H9 (cell line): Measurements from ENCODE around the gene C11orf21. TPM values are rescaled to one million over a fixed set of nuclear protein-coding genes. Genes with fewer than 3 reads are reported as not detected.

Experiments
- DNase-seq: peaks from one replicate; pipeline ENCODE4 v3.0.0-alpha.2; 2017
- H2AFZ ChIP-seq: one replicate; pipeline ENCODE4 v1.6.1; 2013; ENCODE audit warnings: mild to moderate bottlenecking, low read length, control low read depth, moderate library complexity
- H2AK5ac ChIP-seq: 2 replicates; pipeline ENCODE4 v1.6.1; 2013; ENCODE audit warnings: low read length, control low read depth, mixed read lengths; ENCODE audit not compliant: insufficient read length
- H2BK120ac ChIP-seq: one replicate; pipeline ENCODE4 v1.6.1; 2013; ENCODE audit warnings: low read depth, mild to moderate bottlenecking, low read length, control low read depth, inconsistent platforms; ENCODE audit not compliant: poor library complexity, severe bottlenecking
- H2BK12ac ChIP-seq: 2 replicates; pipeline ENCODE4 v1.6.1; 2013; ENCODE audit warnings: low read length, control low read depth, mixed read lengths, low read depth; ENCODE audit not compliant: insufficient read length
- H2BK15ac ChIP-seq: 2 replicates; pipeline ENCODE4 v1.6.1; 2013; ENCODE audit warnings: low read depth, low read length, control low read depth
- H2BK20ac ChIP-seq: one replicate; pipeline ENCODE4 v1.6.1; 2013; ENCODE audit warnings: low read depth, mild to moderate bottlenecking, low read length, control low read depth, inconsistent platforms; ENCODE audit not compliant: poor library complexity, severe bottlenecking
- H2BK5ac ChIP-seq: 2 replicates; pipeline ENCODE4 v1.6.1; 2013; ENCODE audit warnings: low read length, control low read depth, mixed read lengths; ENCODE audit not compliant: insufficient read length
- H3K14ac ChIP-seq: 2 replicates; pipeline ENCODE4 v1.6.1; 2013; ENCODE audit warnings: low read length, control low read depth; ENCODE audit not compliant: insufficient read depth
- H3K18ac ChIP-seq: 2 replicates; pipeline ENCODE4 v1.6.1; 2013; ENCODE audit warnings: low read depth, mild to moderate bottlenecking, mixed read lengths, low read length, control low read depth; ENCODE audit not compliant: insufficient read length
- H3K23ac ChIP-seq: 2 replicates; pipeline ENCODE4 v1.6.1; 2013; ENCODE audit warnings: low read length, control low read depth, mixed read lengths, low read depth; ENCODE audit not compliant: insufficient read length
- H3K23me2 ChIP-seq: 2 replicates; pipeline ENCODE4 v1.6.1; 2013; ENCODE audit warnings: low read depth, mild to moderate bottlenecking, mixed read lengths, low read length, control low read depth; ENCODE audit not compliant: insufficient read length, poor library complexity, severe bottlenecking
- H3K27ac ChIP-seq: 2 replicates; pipeline ENCODE4 v1.5.1; 2013; ENCODE audit warnings: low read length, control low read depth, mixed read lengths, low read depth; ENCODE audit not compliant: insufficient read length
- H3K27me3 ChIP-seq: 2 replicates; pipeline ENCODE4 v1.6.1; 2013; ENCODE audit warnings: low read length, control low read depth, inconsistent platforms; ENCODE audit not compliant: insufficient read depth
- H3K4ac ChIP-seq: 2 replicates; pipeline ENCODE4 v1.6.1; 2013; ENCODE audit warnings: low read depth, mild to moderate bottlenecking, control low read depth, inconsistent platforms, low read length, moderate library complexity
- H3K4me1 ChIP-seq: 2 replicates; pipeline ENCODE4 v1.6.1; 2013; ENCODE audit warnings: low read length, control low read depth, inconsistent platforms; ENCODE audit not compliant: insufficient read depth
- H3K4me2 ChIP-seq: 2 replicates; pipeline ENCODE4 v1.6.1; 2013; ENCODE audit warnings: low read length, control low read depth, mixed read lengths; ENCODE audit not compliant: insufficient read length, insufficient read depth
- H3K56ac ChIP-seq: 2 replicates; pipeline ENCODE4 v1.6.1; 2013; ENCODE audit warnings: low read depth, mild to moderate bottlenecking, mixed read lengths, low read length, control low read depth; ENCODE audit not compliant: insufficient read length
- H3K79me1 ChIP-seq: 2 replicates; pipeline ENCODE4 v1.6.1; 2013; ENCODE audit warnings: low read depth, mild to moderate bottlenecking, moderate library complexity, low read length, control low read depth, inconsistent platforms; ENCODE audit not compliant: insufficient read depth, poor library complexity, severe bottlenecking
- H3K79me2 ChIP-seq: 2 replicates; pipeline ENCODE4 v1.6.1; 2013; ENCODE audit warnings: low read length, control low read depth, inconsistent platforms; ENCODE audit not compliant: insufficient read depth
- H3K9ac ChIP-seq: 2 replicates; pipeline ENCODE4 v1.6.1; 2013; ENCODE audit warnings: low read length, control low read depth, mixed read lengths; ENCODE audit not compliant: insufficient read length; ENCODE audit errors: extremely low read depth
- H3K9me3 ChIP-seq: one replicate; pipeline ENCODE4 v1.6.1; 2013; ENCODE audit warnings: low read depth, low read length, inconsistent platforms; ENCODE audit not compliant: control insufficient read depth
- H3T11ph ChIP-seq: one replicate; pipeline ENCODE4 v1.6.1; 2013; ENCODE audit warnings: mild to moderate bottlenecking, low read length, control low read depth, inconsistent platforms
- H4K20me1 ChIP-seq: one replicate; pipeline ENCODE4 v1.6.1; 2013; ENCODE audit not compliant: control insufficient read depth, insufficient read length, insufficient read depth
- H4K5ac ChIP-seq: 2 replicates; pipeline ENCODE4 v1.6.1; 2013; ENCODE audit warnings: low read depth, mild to moderate bottlenecking, mixed read lengths, low read length, control low read depth; ENCODE audit not compliant: insufficient read length
- H4K8ac ChIP-seq: replicated peaks from 2 replicates; pipeline ENCODE4 v1.6.1; 2013; ENCODE audit warnings: low read length, control low read depth, mixed read lengths, low read depth; ENCODE audit not compliant: insufficient read length
- H4K91ac ChIP-seq: 2 replicates; pipeline ENCODE4 v1.6.1; 2013; ENCODE audit warnings: low read depth, mild to moderate bottlenecking, moderate library complexity, mixed read lengths, low read length, control low read depth; ENCODE audit not compliant: insufficient read length
- H3K27ac Mint-ChIP-seq, 3 experiments: 2 replicates in 2 of 3; 3 replicates in 1 of 3; pipeline ENCODE4 v1.8.0; 2020 to 2021; ENCODE audit warnings: mixed read lengths in 3 of 3, mild to moderate bottlenecking in 1 of 3, moderate library complexity in 1 of 3
- H3K27me3 Mint-ChIP-seq: 2 replicates; pipeline ENCODE4 v1.8.0; 2021; ENCODE audit warnings: low read depth, mild to moderate bottlenecking, moderate library complexity, mixed read lengths
- H3K36me3 Mint-ChIP-seq, 3 experiments: 2 replicates in 2 of 3; 3 replicates in 1 of 3; pipeline ENCODE4 v1.8.0; 2020 to 2021; ENCODE audit warnings: low read depth in 3 of 3, mixed read lengths in 3 of 3; ENCODE audit not compliant: insufficient read depth in 1 of 3
- H3K4me1 Mint-ChIP-seq, 2 experiments: 2 replicates each; pipeline ENCODE4 v1.8.0; 2020; ENCODE audit warnings: mixed read lengths in 2 of 2
- H3K4me3 Mint-ChIP-seq, 2 experiments: 2 replicates in 1 of 2; 3 replicates in 1 of 2; pipeline ENCODE4 v1.8.0; 2020 to 2021; ENCODE audit warnings: mild to moderate bottlenecking in 2 of 2, mixed read lengths in 2 of 2, moderate library complexity in 1 of 2
- H3K9me3 Mint-ChIP-seq, 2 experiments: 2 replicates in 1 of 2; 3 replicates in 1 of 2; pipeline ENCODE4 v1.8.0; 2020; ENCODE audit warnings: mild to moderate bottlenecking in 2 of 2, mixed read lengths in 2 of 2, moderate library complexity in 1 of 2
- WGBS: extraction: QIAGEN DNeasy Blood & Tissue Kit; methylation state at CpG from one replicate; pipeline ENCODE4 v1.1.7; 2013; ENCODE audit warnings: missing lambda C conversion rate, low lambda C conversion rate, mixed read lengths; ENCODE audit not compliant: insufficient read length; ENCODE audit errors: extremely low coverage; 5-methylcytosine and 5-hydroxymethylcytosine counted together
- total RNA-seq: library from RNA; stranded (reverse); gene quantifications from 2 replicates; pipeline ENCODE4 v1.2.1, GENCODE V29; 2021
- TF ChIP-seq, protein P1 (sequence below): fragments of 200-600 bp; sonication (generic); conservative IDR thresholded peaks from 3 replicates; pipeline ENCODE4 v1.8.0; 2021; ENCODE audit warnings: antibody characterized with exemption, mild to moderate bottlenecking

C11orf21 gene
- total RNA-seq, 1 experiment from 2014 or later = not detected

DNA sequence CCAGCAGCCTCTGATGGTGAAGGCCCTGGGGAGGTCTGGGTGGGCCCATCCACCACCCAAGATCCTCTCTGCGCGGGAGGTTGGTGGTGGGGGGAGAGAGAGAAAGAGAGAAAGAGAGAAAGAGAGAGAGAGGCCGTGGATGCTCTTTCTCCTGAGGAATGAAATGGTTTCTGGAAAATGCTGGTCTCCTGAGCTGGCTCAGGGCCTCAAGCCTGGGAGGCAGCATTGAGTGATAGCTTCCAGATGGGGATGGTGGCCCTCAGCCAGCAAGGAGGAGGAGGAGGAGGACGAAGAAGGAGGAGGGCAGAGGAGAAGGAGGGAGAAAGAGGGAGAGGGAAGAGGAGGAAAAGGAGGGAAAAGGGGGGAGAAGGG, 4.7 kb upstream of the C11orf21 start:
- H3K9me3 Mint-ChIP-seq = no peaks in the 10 kb centered on the region; a peak in 1 of 5 replicates
- H3K36me3 Mint-ChIP-seq = no peaks in the 10 kb centered on the region
- H4K20me1 ChIP-seq = no peaks in the 10 kb centered on the region
- no peak overlapping the region for H4K91ac ChIP-seq
- H3K4me3 Mint-ChIP-seq = no peak overlapping the region; a peak in 1 of 5 replicates
- H3T11ph ChIP-seq = no peak overlapping the region
- H3K14ac ChIP-seq = no peak overlapping the region
- no peaks in the 10 kb centered on the region for H3K27me3 ChIP-seq
- TF ChIP-seq, protein P1, sequence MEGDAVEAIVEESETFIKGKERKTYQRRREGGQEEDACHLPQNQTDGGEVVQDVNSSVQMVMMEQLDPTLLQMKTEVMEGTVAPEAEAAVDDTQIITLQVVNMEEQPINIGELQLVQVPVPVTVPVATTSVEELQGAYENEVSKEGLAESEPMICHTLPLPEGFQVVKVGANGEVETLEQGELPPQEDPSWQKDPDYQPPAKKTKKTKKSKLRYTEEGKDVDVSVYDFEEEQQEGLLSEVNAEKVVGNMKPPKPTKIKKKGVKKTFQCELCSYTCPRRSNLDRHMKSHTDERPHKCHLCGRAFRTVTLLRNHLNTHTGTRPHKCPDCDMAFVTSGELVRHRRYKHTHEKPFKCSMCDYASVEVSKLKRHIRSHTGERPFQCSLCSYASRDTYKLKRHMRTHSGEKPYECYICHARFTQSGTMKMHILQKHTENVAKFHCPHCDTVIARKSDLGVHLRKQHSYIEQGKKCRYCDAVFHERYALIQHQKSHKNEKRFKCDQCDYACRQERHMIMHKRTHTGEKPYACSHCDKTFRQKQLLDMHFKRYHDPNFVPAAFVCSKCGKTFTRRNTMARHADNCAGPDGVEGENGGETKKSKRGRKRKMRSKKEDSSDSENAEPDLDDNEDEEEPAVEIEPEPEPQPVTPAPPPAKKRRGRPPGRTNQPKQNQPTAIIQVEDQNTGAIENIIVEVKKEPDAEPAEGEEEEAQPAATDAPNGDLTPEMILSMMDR = no peak
- no peak overlapping the region for H2AFZ ChIP-seq
- no peak overlapping the region for H2AK5ac ChIP-seq
- no peaks in the 10 kb centered on the region for H3K79me1 ChIP-seq
- H3K4me1 Mint-ChIP-seq = peaks cover 0 to 7% of the 10 kb centered on the region in 2 experiments; a peak in 1 of 4 replicates
- no peak overlapping the region for H3K27ac ChIP-seq
- no peaks in the 10 kb centered on the region for H3K79me2 ChIP-seq
- no peaks in the 10 kb centered on the region; the same call in 1 of the 2 replicates for H3K4me1 ChIP-seq
- no peak overlapping the region for H2BK12ac ChIP-seq
- H3K9me3 ChIP-seq = no peaks in the 10 kb centered on the region
- H3K27ac Mint-ChIP-seq = no peak overlapping the region
- H3K9ac ChIP-seq = no peak overlapping the region
- no peak overlapping the region for H2BK5ac ChIP-seq
- no peak overlapping the region for H3K4me2 ChIP-seq
- H3K23me2 ChIP-seq = no peaks in the 10 kb centered on the region
- DNase-seq = no peak
- H2BK20ac ChIP-seq = no peak overlapping the region
- whole genome bisulfite sequencing = no CpG with 5 or more reads among the region's 4 CpGs
- no peak overlapping the region for H4K5ac ChIP-seq
- peaks cover 6% of the 10 kb centered on the region; the same call in 1 of the 2 replicates for H3K27me3 Mint-ChIP-seq
- no peak overlapping the region for H2BK15ac ChIP-seq
- no peak overlapping the region for H2BK120ac ChIP-seq
- no peak overlapping the region for H3K4ac ChIP-seq
- no peak overlapping the region for H3K23ac ChIP-seq
- no peak overlapping the region for H3K18ac ChIP-seq
- no peak overlapping the region for H3K56ac ChIP-seq
- H4K8ac ChIP-seq = no peak overlapping the region
